WTC11 (cell line): Measurements from ENCODE around the gene BMP10.

Source experiments
- JUN ChIP-seq: sonication (generic); formaldehyde crosslinking; IDR thresholded peaks from 2 replicates; pipeline ENCODE4 v1.8.0; 2023; ENCODE audit warnings: mild to moderate bottlenecking, missing genetic modification reagents
- MXD4 ChIP-seq: fragments of 250-450 bp; sonication (Bioruptor Pico); IDR thresholded peaks from 2 replicates; pipeline ENCODE4 v1.8.0; 2021; ENCODE audit warnings: mild to moderate bottlenecking, moderate library complexity, borderline replicate concordance
- NFE2L1 ChIP-seq: sonication (generic); formaldehyde crosslinking; IDR thresholded peaks from 2 replicates; pipeline ENCODE4 v1.8.1; 2023; ENCODE audit warnings: missing genetic modification reagents
- NR2C2 ChIP-seq: sonication (generic); formaldehyde crosslinking; IDR thresholded peaks from 2 replicates; pipeline ENCODE4 v1.8.0; 2022; ENCODE audit warnings: mild to moderate bottlenecking, missing genetic modification reagents
- TCF7 ChIP-seq: sonication (generic); formaldehyde crosslinking; IDR thresholded peaks from 2 replicates; pipeline ENCODE4 v1.8.0; 2022; ENCODE audit warnings: mild to moderate bottlenecking, low read depth, missing genetic modification reagents, moderate library complexity
- TEAD4 ChIP-seq: sonication (generic); formaldehyde crosslinking; IDR thresholded peaks from 2 replicates; pipeline ENCODE4 v1.8.0; 2022; ENCODE audit warnings: mild to moderate bottlenecking, missing genetic modification reagents
- ZBTB21 ChIP-seq: sonication (generic); formaldehyde crosslinking; IDR thresholded peaks from 2 replicates; pipeline ENCODE4 v1.8.1; 2023; ENCODE audit warnings: mild to moderate bottlenecking, missing genetic modification reagents, borderline replicate concordance
- TF ChIP-seq, protein P1 (sequence below): sonication (generic); formaldehyde crosslinking; IDR thresholded peaks from 2 replicates; pipeline ENCODE4 v1.8.1; 2023; ENCODE audit warnings: mild to moderate bottlenecking, missing genetic modification reagents, moderate library complexity
- TF ChIP-seq, protein P2 (sequence below): fragments of 200-600 bp; IDR thresholded peaks from 2 replicates; pipeline ENCODE4 v1.8.0; 2022; ENCODE audit warnings: antibody characterized with exemption
- TF ChIP-seq, protein P3 (sequence below): sonication (generic); formaldehyde crosslinking; IDR thresholded peaks from 2 replicates; pipeline ENCODE4 v1.8.1; 2023; ENCODE audit warnings: mild to moderate bottlenecking, moderate library complexity, missing genetic modification reagents

DNA sequence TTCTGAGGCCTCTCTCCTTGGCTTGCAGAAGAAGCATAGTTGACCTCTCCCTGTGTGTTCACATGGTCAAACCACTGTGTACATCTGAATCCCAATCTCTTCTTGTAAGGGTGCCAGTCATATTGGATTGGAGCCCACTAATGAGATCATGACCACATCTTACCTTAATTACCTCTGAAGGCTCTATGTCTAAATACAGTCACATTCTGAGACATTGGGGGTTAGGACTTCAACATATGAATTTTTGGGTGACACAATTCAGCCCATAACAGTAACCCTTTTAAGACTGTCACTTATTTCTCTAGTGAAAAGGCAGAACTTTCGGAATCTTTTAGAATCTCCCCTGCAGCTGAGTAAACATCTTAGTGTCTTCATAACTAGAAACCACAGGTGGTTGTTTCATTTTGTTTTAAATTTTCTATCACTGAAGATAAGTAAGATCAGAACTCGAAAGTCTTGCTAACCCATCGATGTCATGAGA is 33.3 kb downstream of the BMP10 start:
- TF ChIP-seq JUN (CRISPR knock-in tag) (no peak), TCF7 (CRISPR knock-in tag) (no peak), NFE2L1 (no peak), NR2C2 (CRISPR knock-in tag) (no peak), TEAD4 (CRISPR knock-in tag) (no peak), ZBTB21 (no peak), MXD4 (CRISPR knock-in tag) (no peak)
- TF ChIP-seq, protein P1, sequence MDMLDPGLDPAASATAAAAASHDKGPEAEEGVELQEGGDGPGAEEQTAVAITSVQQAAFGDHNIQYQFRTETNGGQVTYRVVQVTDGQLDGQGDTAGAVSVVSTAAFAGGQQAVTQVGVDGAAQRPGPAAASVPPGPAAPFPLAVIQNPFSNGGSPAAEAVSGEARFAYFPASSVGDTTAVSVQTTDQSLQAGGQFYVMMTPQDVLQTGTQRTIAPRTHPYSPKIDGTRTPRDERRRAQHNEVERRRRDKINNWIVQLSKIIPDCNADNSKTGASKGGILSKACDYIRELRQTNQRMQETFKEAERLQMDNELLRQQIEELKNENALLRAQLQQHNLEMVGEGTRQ (CRISPR knock-in tag), result no peak
- TF ChIP-seq, protein P2, sequence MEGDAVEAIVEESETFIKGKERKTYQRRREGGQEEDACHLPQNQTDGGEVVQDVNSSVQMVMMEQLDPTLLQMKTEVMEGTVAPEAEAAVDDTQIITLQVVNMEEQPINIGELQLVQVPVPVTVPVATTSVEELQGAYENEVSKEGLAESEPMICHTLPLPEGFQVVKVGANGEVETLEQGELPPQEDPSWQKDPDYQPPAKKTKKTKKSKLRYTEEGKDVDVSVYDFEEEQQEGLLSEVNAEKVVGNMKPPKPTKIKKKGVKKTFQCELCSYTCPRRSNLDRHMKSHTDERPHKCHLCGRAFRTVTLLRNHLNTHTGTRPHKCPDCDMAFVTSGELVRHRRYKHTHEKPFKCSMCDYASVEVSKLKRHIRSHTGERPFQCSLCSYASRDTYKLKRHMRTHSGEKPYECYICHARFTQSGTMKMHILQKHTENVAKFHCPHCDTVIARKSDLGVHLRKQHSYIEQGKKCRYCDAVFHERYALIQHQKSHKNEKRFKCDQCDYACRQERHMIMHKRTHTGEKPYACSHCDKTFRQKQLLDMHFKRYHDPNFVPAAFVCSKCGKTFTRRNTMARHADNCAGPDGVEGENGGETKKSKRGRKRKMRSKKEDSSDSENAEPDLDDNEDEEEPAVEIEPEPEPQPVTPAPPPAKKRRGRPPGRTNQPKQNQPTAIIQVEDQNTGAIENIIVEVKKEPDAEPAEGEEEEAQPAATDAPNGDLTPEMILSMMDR, result no peak
- TF ChIP-seq, protein P3, sequence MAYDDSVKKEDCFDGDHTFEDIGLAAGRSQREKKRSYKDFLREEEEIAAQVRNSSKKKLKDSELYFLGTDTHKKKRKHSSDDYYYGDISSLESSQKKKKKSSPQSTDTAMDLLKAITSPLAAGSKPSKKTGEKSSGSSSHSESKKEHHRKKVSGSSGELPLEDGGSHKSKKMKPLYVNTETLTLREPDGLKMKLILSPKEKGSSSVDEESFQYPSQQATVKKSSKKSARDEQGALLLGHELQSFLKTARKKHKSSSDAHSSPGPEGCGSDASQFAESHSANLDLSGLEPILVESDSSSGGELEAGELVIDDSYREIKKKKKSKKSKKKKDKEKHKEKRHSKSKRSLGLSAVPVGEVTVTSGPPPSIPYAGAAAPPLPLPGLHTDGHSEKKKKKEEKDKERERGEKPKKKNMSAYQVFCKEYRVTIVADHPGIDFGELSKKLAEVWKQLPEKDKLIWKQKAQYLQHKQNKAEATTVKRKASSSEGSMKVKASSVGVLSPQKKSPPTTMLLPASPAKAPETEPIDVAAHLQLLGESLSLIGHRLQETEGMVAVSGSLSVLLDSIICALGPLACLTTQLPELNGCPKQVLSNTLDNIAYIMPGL, result no peak
